HS-27A (cell line): Measurements from ENCODE around the gene NMRAL1.

Source experiments
- DNase-seq: peaks from one replicate; pipeline ENCODE4 v3.0.0-alpha.2; 2012; ENCODE audit warnings: low read depth, missing footprints

Gene NMRAL1

DNA sequence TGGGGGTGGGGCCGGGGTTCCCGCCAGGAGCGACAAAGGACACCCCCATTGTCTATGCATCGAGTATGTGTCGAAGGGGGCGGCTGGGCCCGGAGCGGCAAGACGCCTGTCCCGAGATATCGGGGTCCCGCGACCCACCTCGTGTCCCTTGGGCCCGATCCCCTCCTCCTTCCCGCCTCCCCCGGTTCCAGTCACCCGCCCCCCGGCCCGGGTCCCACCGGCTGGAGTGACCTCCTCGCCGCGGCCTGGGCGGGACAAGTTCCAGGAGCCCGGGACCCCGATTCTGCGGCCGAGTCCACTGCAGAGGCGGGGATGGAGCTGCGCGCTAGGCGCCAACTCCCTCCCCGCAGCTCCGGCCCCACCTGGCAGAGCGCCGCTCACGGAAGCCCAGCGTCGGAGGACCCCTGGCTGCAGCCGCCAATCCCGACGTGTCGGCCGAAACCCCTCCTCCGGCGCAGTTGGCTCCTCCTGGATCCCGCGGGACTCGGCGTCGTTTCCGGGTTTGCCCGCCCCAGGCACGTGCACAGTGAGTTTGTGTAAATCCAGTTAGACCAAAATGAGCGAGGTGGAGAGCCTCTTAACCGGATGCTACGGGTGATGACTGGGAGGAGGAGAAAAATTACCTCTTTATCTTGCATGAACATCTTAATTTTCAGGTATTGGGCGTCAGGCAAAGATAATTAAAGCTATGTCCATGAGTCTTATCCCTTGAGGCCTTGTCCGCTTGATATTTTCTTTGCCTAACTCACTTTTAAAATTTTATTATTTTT is at the start of gene NMRAL1:
Gene NMRAL1 (minus strand): TSS at position 434 of the 770 bp plus-strand sequence. CDS start 493 bp downstream, outside the sequence.
- peak; percentile 85 for DNase-seq

DNA sequence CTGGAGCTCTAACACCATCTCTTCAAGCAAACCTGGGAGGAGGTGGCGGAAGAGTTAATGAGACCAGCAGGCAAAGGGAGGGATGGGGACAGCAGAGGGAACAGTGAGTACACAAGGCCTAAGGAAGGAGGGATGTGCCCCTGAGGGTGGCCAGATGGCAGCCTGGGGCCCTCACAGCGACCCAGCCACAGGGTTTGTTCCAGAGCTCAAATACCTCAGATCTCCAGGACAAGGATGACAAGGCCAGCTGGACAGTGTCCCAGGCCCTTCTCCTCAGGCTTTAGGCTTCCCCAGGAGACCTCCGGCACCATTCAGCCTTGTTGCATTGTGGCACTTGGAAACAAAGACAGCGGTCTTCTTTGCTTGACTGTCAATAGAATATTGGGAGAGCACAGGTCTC is 49.3 kb upstream of the NMRAL1 start:
- DNase-seq, result no peak

DNA sequence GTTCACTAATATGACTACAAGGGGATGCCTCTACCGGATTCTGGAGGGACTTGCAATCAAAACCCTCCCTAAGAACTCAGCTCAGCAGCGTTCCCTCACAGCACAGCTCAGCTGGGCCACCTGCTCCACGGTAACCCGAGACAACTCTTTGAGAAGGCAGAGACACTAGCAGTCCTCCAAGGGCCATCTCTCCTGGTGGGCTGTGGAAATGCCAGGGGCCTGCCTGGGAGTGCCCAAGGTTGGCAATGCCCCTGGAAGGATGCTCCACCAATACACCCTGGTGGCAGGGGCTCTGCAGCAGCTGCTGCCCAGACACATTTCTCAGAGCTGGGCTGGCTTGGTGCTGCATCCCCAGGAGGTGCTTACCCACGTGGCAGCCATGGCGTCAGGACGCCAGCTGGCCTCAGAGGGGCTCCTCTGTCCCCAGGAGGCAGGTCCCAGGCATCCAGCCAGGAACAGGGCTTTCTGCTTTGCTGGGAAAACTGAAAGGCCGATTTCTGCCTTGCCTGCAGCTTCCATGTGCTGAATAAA is 47.7 kb upstream of the NMRAL1 start:
- no peak for DNase-seq

DNA sequence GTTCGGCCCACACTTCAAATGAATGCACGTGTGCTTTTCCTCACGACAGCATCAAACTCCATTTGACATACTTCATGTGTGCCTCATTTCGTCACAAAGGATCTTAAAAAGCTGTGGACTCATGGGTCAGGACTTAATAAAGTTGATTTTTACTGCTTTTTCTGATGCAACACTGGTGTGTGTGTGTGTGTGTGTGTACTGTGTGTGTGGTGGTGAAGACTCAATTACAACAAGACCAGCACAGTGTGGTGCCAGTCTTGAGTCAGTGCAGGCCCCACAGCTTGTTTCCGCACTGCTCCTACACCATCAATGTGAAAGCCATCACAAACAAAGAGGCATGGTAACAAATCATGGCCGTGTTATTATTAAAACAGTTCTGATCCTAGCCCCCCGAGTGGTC is 46.5 kb upstream of the NMRAL1 start:
- no peak for DNase-seq

DNA sequence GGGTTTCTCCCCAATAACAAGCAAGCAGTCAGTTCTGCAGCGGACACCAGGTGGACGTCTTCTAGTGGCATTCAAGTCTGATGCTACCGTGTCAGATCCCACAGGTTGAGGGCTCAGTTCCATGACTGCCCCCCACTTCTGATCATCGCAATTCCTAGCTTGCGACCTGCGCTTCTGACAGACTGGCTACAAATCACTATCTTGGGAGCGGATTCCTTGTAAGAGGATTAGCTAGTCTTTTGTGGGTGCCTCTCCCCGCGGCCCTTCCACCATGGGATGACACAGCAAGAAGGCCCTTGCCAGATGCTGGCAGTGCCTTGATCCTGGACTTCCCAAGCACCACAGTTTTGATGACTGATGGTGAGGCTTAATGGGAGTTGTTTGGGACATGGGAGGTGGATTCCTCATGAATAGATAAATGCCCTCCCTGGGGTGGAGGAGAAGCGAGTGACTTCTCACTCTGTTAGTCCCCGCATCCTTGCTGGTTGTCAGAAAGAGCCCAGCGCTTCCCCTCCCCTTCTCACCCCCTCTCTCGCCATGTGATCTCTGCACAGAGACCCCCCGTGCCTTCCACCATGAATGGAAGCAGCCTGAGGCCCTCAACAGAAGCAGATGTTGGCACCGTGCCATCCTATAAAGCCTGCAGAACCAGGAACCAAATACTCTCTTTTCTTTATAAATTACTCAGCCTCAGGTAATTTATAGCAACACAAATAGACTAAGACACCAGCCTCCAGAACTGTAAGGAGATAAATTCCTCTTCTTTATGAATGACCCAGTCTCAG is 45.0 kb upstream of the NMRAL1 start:
- DNase-seq, result no peak

DNA sequence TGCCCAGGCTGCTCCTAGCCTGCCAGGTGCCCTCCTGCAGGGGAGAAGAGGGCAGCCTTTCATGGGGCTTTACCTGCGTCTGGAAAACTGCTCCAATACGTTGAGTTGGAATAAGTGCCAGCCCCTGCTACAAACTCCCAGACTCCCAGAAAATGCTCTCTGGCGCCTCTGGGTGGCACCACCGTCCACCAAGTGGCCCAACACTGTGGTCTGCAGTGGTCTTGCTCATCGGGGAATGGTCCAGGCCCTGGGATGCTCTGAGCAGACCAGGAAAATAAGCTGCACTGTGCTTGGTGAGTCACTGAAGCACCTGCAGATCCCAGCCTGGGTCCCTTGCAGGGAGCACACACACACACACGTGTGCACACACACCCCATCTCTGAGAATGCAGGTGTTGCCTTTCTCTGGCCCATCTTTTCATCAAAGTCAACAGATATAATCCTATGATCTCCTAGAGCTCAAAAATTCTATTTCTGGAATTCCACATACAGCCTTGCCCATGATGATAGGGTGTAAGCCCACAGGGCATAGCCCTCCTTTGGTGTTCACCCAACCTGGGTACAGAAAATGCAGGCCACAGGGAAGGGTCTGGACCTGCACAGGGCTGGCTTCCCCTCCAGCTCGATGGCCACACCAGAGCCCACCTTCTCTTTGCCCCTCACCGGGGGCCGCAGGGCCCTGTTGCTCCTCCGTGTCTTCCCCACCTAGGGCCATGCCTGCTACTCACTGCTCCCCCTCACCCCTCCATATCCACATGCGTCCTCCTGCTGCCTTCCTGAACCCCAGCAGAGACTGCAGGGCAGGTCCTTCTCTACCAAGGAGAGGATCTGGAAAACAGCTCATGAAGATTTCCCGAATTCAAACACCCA is 43.6 kb upstream of the NMRAL1 start:
- DNase-seq, result no peak

DNA sequence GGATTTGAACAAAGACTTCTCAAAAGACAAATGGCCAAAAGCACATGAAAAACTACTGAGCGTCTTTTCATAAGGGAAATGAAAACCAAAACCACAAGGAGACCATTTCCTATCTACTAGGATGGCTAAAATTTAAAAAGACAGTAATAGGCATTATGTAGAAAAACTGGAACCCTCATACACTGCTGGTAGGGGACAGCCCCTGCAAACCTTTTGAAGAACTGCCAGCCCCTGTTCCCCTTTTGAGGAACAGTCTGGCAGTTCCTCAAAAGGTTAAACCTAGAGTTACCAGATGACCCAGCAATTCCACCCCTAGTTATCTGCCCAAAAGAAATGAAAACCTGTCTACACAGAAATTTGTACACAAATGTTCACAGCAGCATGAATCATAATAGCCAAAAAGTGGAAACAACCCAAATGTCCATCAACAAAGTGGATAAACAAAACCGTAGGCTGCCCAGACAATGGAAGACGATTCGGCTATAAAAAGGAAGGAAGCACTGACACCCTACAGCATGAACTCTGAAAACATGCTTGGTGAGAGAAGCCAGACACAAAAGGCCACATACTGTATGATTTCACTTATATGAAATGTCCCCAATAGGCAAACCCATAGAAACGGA is 41.3 kb upstream of the NMRAL1 start:
- no peak for DNase-seq

DNA sequence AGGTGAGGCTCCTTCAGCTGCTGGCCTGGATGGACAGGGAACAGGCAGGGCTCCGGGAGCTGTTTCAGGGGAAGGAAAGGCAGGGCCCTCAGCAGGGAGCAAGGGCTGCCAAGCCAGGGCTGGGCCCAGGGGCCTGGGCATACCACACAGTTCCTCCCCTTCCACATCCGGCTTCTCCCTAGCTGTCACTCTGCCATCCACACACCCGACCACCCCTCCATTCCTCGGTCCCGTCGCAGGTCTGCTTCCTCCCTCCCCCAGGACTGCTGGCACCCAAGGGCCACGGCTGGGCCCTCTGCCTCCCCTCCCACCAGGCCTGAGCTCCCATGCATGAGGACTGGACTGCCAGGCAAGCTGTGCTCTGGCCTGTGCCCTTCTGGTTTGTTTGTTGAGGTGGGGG is 40.2 kb upstream of the NMRAL1 start:
- no peak for DNase-seq

DNA sequence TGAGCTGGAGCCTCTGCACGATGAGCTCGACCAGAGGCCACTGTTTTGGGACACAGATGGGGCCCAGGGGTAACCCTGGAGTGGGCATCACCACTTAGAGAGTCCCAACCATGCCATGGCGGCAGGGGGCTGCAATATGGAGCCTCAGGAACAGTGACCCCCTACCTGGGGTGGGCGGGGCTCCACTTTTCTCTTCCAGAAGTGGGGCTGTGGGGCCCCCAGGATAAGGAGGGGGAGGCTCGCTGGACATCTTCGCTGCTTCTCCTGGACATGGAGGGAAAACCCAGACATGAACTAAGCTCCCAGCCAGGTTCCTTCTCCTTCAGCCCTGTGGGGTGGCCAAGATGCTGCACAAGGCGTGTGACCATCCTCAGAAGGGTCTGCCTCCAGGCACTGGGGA is 39.5 kb upstream of the NMRAL1 start:
- no peak for DNase-seq

DNA sequence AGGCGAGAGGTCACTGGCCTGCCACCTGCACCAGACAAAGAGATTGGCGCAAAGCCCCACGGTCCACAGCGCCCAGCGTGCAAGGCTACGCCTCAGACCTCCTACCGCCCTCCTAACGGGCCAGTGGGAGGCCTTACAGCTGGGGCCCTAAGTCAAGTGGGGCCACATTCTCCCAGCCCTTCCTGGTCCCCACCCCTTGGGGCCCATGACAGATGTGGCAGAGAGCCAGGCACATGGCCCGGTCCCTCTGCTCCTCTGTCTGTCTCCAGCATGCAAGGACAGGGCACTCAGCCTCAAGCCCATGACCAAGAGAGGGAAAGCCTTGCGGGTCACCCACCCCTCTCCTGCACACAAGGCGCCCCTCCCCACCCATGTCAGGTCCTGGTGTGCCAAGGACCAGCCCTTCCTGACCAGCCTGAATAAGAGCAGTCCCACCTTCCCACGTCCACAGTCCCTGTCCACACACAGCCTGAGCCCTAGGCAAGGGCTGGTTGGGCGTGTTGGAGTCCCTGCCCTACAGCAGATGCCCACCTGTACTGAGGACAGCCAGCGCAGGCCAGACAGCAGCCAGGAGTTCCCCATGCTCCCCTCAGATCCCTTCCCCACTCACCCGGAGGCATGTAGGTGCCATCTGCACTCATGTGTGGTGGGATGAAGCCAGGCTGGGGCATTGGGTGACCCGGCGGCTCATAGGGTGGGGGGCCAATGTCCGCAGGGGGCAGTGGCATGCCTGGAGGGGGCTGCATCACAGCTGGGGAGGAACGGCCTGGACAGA is 38.8 kb upstream of the NMRAL1 start:
- DNase-seq, result no peak

DNA sequence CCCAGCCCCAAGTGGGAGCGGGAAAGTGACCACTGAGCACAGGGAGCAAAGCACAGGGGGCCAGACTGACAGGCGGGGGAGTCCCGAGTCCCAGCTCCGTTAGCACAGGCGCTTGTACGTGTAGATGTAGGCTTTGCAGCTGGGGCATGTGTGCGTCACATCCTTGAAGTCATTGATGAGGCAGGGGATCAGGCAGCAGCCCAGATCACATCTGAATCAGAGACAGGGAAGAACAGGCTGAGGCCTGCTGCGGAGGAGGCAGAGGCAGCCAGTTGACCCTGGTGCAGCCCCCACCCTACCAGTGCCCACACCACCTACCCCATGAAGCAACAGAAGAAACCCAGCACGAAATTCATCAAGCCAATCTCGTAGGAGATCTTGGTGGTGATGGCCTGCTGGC is 38.0 kb upstream of the NMRAL1 start:
- no peak for DNase-seq

DNA sequence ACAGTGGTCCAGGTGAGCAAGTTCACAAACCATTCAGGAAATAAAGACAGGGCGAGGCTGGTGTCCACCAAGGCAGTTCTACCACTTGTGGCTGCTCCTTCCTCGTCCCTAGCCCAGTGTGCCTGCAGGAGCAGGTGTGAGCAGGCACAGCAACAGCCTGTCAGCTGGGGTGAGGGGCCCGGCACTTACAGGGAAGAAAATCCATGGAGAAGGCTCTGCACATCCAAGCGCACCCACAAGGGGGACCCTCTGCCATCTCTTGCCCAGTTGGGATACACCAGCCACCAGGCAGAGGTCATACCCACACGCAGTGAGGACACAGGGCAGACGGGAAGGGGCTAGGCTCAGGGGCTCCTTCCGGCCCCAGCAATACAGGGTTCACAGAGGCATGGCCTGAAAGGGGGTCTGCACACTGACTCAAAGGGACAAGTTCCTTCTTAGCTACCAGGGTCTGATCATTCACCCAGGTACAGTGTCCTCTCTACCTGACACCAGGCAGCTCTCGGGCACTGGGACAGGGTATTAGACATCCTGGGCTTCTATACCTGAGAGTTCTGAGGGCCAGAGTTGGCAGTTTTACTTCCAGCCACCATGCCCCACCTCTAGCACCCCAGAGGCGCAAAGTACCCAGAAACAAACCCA is 37.1 kb upstream of the NMRAL1 start:
- DNase-seq, result no peak

DNA sequence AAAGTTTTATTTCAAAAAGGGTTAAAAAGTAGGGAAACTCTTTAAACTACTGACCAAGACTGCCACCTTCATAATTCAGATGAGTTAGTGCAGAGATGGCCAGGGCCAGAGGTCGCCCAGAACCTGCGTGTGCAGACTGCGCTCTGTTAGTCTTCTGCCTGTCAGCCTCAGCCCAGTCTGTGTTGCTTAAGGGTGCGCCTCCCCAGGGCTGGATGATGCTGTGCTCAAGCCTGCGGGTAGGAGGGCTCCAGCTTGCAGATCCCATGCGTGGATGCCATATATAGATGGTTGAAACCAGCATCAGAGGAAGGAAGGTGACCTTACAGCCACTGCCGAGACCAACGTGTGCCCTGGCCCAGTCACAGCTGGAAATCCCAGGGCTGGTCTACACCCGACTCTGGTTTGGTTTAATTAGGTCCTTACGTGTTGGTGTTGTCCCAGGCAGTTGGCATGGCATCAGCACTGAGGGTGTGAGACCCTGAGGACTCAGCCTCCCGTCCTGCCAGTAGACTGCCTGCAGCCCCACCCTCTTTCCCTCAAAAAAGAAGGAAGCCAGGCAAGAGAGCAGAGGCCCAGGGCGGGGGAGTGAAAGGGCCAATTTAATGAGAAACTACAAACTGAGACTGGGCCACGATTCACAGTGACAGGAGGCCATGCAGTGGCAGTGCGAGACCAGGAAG is 36.5 kb upstream of the NMRAL1 start:
- DNase-seq, result no peak

DNA sequence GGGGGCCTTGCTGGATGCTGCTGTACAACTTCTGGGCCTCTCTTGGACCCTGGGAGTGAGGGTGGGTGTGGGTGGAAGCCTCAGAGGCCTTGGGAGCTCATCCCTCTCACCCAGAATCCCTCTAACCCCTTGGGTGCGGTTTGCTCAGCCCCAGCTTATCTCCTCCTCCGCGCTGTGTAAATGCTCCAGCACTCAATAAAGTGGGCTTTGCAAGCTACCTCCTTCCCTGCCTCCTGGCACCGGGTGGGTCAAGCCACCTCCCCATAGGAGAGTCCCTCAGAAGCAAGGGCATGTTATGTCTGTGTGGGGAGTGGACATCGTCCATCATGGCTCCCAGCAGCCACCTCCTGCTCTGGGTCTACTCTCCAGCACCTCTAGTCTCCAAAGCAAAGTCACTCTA is 35.7 kb upstream of the NMRAL1 start:
- no peak for DNase-seq

DNA sequence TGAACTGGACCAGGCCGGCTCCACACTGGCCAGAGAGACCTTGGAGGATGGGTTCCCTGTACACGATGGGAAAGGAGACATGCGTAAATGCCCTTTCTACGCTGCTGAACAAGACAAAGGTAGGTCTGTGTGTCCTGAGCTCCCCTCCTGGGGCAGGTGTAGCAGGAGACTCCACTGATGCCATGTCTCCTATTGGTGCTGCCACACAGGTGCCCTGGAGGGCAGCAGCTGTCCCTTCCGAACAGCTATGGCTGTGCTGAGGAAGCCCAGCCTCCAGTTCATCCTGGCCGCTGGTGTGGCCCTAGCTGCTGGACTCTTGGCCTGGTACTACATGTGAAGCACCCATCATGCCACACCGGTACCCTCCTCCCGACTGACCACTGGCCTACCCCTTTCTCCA is 35.0 kb upstream of the NMRAL1 start:
- no peak for DNase-seq

DNA sequence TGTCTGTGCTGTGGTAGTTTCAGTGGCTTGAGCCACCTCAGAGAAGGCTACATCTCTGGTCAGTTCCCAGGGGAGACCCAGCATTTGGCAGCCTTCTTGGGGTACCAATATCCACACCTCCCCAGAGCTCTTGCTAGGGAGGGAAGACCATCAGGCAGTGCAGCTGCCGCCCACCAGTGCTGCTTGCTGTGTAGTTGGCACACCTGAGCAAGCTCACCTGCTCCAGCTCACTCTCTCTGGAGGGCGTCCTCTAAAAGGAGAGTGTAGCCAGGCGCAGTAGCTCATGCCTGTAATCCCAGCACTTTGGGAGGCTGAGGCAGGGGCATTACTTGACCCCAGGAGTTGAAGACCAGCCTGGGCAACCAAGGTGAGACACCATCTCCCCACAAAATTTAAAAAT is 34.4 kb upstream of the NMRAL1 start:
- no peak for DNase-seq

DNA sequence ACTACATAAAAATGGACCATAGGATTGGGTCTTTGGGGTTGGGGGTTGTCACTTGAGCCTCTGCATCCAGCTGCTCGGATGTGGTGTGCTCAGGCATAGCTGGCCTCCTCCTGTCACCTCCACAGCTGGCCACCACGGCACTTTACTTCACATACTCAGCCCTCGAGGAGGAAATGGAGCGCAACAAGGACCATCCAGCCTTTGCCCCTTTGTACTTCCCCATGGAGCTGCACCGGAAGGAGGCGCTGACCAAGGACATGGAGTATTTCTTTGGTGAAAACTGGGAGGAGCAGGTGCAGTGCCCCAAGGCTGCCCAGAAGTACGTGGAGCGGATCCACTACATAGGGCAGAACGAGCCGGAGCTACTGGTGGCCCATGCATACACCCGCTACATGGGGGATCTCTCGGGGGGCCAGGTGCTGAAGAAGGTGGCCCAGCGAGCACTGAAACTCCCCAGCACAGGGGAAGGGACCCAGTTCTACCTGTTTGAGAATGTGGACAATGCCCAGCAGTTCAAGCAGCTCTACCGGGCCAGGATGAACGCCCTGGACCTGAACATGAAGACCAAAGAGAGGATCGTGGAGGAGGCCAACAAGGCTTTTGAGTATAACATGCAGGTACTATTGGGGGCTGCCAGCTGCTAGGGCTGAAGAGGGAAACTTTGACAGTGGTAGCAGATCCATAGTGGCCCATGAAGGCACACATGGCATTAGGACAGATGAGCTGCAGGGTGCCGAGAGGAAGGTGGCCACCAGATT is 33.3 kb upstream of the NMRAL1 start:
- DNase-seq, result no peak

DNA sequence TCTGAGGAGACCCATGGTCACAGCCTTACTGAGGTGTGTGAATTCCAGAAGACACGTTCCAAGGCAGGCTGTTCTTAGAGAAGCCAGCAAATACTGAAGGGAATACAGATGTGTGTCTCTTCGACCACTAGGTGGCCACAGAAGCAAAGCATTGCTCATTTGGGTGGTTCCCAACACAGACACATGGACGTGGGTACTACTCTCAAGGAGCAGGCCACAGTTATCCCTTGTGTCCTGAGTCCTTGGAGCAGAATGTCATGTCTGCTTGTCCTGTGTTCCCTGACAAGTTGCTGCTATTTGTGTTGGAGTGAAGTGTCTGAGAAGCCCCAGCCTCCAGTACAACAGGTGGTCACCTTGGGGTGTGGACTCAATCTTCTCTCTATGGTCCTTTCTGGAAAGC is 32.0 kb upstream of the NMRAL1 start:
- DNase-seq, result peak; percentile 36
